ENCODE results near the gene KNL1. TPM values are rescaled to one million over a fixed set of nuclear protein-coding genes. Genes with fewer than 3 reads are reported as not detected.
A peak's percentile ranks its signal among the peaks of the same experiment; 100 is the strongest.

Gene KNL1
- polyA plus RNA-seq, 3 donors from 2014 or later = 0.20 to 0.38 TPM; not detected in 1

GRCh38 chr15:40696228-40696627 is 102.2 kb downstream of the KNL1 start:
- peaks cover 29% of the 10 kb centered on the region in 2 donors for H3K4me1 Mint-ChIP-seq
- DNase-seq = no peak
- peaks cover 6 to 9% (median 8%) of the 10 kb centered on the region in 3 donors for H3K27me3 Mint-ChIP-seq (ENCODE audit: low read depth in 3 of 3)
- H3K9me3 Mint-ChIP-seq = no peaks in the 10 kb centered on the region
- H3K36me3 Mint-ChIP-seq = peaks cover 0 to 4% (median 3%) of the 10 kb centered on the region in 3 donors
- peak overlapping the region in 4 of 5 donors; percentile 94 to 100 (median 98) for H3K4me3 Mint-ChIP-seq
- H3K27ac Mint-ChIP-seq = peak overlapping the region in 1 of 6 donors; percentile 97

DNA sequence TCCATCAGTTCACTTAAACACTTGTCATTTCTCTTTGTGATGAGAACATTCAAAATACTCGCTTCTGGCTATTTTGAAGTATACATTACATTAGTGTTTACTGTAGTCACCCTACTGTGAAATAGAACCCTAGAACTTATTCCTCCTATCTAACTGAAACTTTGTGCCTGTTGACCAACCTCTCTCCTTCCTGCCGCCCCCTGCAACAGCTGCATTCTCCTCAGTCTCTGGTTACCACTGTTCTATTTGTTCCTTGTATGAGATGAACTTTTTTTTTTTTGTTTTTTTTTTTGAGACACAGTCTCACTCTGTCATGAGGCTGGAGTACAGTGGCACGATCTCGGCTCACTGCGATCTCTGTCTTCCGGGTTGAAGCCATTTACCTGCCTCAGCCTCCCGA is 103.9 kb downstream of the KNL1 start:
- peaks cover 0 to 3% (median 0%) of the 10 kb centered on the region in 3 donors for H3K36me3 Mint-ChIP-seq
- peaks cover 6 to 8% (median 7%) of the 10 kb centered on the region in 3 donors for H3K27me3 Mint-ChIP-seq (ENCODE audit: low read depth in 3 of 3)
- H3K9me3 Mint-ChIP-seq = no peaks in the 10 kb centered on the region
- peaks cover 23 to 34% of the 10 kb centered on the region in 2 donors for H3K4me1 Mint-ChIP-seq
- H3K4me3 Mint-ChIP-seq = peak overlapping the region in 1 of 5 donors; percentile 25
- no peak for DNase-seq
- H3K27ac Mint-ChIP-seq = peak overlapping the region in 1 of 6 donors; percentile 13

DNA sequence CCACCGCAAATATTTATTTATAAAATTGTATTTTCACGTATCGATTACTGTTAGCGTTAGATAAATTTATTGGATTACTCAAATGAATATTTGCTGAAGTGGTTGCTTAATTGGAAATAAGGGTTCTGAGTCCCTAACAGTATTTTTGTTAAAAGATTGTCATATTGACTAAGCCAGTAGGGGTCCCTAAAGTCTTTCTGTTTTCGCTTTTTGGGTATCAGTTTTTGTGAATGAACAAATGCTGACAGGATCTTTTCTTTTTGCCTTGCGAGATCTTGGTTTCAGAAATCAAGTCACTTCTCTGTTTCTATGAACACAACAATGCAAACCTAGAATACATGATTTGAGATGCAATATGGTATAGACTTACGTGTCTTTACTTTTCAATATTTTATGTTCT is 108.0 kb downstream of the KNL1 start:
- H3K4me1 Mint-ChIP-seq = peaks cover 0 to 5% of the 10 kb centered on the region in 2 donors
- H3K4me3 Mint-ChIP-seq = no peak overlapping the region
- DNase-seq = peak; percentile 40 to 56 (median 47)
- no peaks in the 10 kb centered on the region for H3K36me3 Mint-ChIP-seq
- H3K27me3 Mint-ChIP-seq (ENCODE audit: low read depth in 3 of 3) = peaks cover 0 to 3% (median 1%) of the 10 kb centered on the region in 3 donors
- no peaks in the 10 kb centered on the region for H3K9me3 Mint-ChIP-seq
- peak overlapping the region in 1 of 6 donors; percentile 77 for H3K27ac Mint-ChIP-seq

DNA sequence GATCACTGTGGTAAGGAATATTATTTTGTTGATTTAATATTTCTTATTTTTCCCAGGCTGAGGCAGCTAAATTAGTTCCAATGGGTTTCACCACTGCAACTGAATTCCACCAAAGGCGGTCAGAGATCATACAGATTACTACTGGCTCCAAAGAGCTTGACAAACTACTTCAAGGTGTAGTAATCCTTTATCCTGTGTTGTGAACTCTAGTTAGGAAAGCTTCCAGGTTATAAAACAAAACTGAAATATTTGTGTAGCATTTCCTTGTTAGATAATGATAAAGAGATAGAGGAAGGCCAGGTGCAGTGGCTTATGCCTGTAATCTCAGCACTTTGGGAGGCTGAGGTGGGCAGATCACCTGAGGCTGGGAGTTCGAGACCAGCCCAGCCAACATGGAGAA is 112.1 kb downstream of the KNL1 start:
- peaks cover 0 to 5% (median 0%) of the 10 kb centered on the region in 3 donors for H3K36me3 Mint-ChIP-seq
- H3K9me3 Mint-ChIP-seq = no peaks in the 10 kb centered on the region
- no peak for DNase-seq
- no peak overlapping the region for H3K4me3 Mint-ChIP-seq
- H3K27me3 Mint-ChIP-seq (ENCODE audit: low read depth in 3 of 3) = peaks cover 0 to 1% (median 0%) of the 10 kb centered on the region in 3 donors
- H3K4me1 Mint-ChIP-seq = peaks cover 0 to 5% of the 10 kb centered on the region in 2 donors
- no peak overlapping the region for H3K27ac Mint-ChIP-seq

Other genes starting within 250 kb of the KNL1 start
- not detected for gene PHGR1, start 243.2 kb upstream of the KNL1 start, polyA plus RNA-seq
- gene DISP2, start 236.0 kb upstream of the KNL1 start, polyA plus RNA-seq = 1 to 10 TPM in 1 of 3 donors, under 1 TPM in 2; 0.03 to 1.1 (median 0.38) TPM
- gene KNSTRN, start 211.5 kb upstream of the KNL1 start, polyA plus RNA-seq = 1 to 10 TPM; 2.7 to 5.6 (median 2.8) TPM
- 10 to 100 TPM; 41.8 to 63.0 (median 60.6) TPM for gene IVD, start 188.5 kb upstream of the KNL1 start, polyA plus RNA-seq
- 1 to 10 TPM; 2.1 to 6.1 (median 3.4) TPM for gene BAHD1, start 153.3 kb upstream of the KNL1 start, polyA plus RNA-seq
- 1 to 10 TPM; 1.9 to 3.6 (median 3.3) TPM for gene CHST14, start 123.3 kb upstream of the KNL1 start, polyA plus RNA-seq
- gene CCDC32, start 29.2 kb upstream of the KNL1 start, polyA plus RNA-seq = 10 to 100 TPM; 31.3 to 65.7 (median 45.7) TPM
- gene RPUSD2, start 24.9 kb upstream of the KNL1 start, polyA plus RNA-seq = 10 to 100 TPM; 18.9 to 21.2 (median 19.1) TPM
- gene RAD51, start 100.9 kb downstream of the KNL1 start, polyA plus RNA-seq = 1 to 10 TPM; 2.6 to 7.5 (median 4.7) TPM
- 100 to 1,000 TPM in 2 of 3 donors, 10 to 100 TPM in 1; 44.6 to 118 (median 110) TPM for gene RMDN3, start 161.0 kb downstream of the KNL1 start, polyA plus RNA-seq
- gene GCHFR, start 169.8 kb downstream of the KNL1 start, polyA plus RNA-seq = 100 to 1,000 TPM; 183 to 303 (median 230) TPM
- under 1 TPM in 2 of 3 donors, not detected in 1; 0.08 to 0.12 TPM for gene C15orf62, start 175.7 kb downstream of the KNL1 start, polyA plus RNA-seq
- gene ZFYVE19, start 212.8 kb downstream of the KNL1 start, polyA plus RNA-seq = 10 to 100 TPM; 12.8 to 22.0 (median 20.9) TPM
- 10 to 100 TPM; 25.6 to 62.8 (median 34.7) TPM for gene DNAJC17, start 213.2 kb downstream of the KNL1 start, polyA plus RNA-seq
- not detected for gene PPP1R14D, start 234.5 kb downstream of the KNL1 start, polyA plus RNA-seq
- gene SPINT1, start 249.8 kb downstream of the KNL1 start, polyA plus RNA-seq = 1 to 10 TPM in 2 of 3 donors, under 1 TPM in 1; 0.48 to 3.9 (median 1.8) TPM